CD4-positive, alpha-beta T cell treated with Interleukin-10 for 1 hour (primary cell): ENCODE data around the gene KPNA2.
"Not testable (repeated sequence)": the region's sequence is repeated elsewhere in the genome, so short reads cannot be mapped to it uniquely, and the experiment has no call there.

ENCODE experiments used
- DNase-seq: peaks from one replicate; pipeline ENCODE4 v3.0.0-alpha.2; 2020

The KPNA2 gene

DNA sequence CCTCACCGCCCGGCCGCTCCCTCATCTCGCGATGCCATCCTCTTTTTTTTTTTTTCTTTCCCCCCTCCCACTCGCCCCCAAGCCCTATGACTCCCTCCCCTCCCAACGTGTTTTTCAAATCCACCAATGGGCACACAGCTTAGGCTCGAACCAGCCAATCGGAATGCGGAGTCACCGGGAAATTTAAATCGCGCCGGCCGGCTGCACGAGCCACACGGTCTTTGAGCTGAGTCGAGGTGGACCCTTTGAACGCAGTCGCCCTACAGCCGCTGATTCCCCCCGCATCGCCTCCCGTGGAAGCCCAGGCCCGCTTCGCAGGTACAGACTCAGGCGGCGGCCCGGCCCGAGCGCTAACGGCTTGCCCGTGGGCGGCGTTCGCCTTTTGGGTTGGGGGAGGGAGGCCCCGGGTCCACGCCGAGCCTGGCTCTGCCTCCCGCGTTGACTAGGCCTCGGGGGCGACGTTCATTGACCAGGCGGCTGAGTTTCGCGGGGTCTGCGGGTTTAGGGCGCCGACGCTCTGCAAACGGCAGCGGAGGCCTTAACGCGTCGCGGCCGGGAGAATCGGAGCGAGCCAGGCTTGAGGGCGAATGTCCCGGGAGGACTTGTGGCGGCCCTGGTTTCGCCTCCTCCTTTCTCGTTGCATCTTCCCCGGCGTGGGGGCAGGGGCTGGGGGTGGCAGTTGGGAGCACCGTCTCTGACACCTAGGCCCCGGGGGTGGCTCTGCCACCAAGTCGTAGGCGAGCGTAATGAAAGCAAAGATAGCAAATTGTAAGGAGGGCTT, at the start of gene KPNA2:
KPNA2 (plus strand) TSS at position 213 of the 781 bp plus-strand sequence. CDS start 1,398 bp downstream, outside the sequence.
- DNase-seq, result peak; percentile 97

DNA sequence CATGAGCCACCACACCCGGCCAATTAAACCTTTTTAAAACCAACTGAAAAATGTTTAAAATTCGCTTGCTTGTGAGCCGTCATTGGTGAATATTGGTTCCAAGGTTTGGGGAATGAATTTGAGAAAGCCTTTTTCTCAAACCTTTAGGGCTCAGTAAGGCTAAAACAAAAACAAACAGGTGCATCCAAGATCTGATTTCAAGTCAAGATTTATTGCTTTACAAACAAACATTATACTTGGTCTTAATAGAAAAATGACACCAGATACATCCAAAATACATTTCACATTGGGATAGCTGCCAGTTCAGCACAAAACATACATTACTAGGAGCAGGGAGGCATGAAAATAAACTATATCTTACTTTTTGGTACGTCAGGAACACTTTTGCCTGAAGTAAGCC, 44.6 kb upstream of the KPNA2 start:
- no peak for DNase-seq

DNA sequence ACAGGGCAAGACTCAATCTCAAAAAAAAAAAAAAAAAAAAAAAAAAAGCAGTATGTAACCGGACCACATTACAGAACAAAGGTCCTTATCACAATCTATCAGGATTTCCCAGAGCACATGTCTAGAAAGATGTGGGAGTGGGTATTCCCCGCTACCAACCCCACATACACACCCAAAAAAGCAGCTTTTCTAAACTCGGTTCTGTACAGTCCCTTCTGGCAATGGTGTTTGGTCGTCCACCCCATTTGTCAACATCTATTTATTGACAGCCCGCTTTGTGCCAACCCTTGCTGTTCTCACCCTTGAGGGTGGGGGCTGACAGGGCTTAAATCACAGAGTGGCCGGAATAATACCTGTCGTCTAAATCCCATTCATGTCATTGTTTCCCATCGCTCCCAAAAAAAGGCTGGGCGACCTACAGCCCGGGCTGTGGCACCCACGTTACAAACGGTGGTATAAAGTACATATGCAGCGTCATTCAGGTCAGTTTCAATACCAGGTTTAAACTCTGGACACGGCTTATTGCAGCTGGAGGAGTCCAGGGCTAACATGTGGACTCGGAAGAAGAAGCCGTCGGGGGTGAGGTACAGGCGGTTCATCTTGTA, 42.9 kb upstream of the KPNA2 start:
- peak; percentile 28 for DNase-seq

DNA sequence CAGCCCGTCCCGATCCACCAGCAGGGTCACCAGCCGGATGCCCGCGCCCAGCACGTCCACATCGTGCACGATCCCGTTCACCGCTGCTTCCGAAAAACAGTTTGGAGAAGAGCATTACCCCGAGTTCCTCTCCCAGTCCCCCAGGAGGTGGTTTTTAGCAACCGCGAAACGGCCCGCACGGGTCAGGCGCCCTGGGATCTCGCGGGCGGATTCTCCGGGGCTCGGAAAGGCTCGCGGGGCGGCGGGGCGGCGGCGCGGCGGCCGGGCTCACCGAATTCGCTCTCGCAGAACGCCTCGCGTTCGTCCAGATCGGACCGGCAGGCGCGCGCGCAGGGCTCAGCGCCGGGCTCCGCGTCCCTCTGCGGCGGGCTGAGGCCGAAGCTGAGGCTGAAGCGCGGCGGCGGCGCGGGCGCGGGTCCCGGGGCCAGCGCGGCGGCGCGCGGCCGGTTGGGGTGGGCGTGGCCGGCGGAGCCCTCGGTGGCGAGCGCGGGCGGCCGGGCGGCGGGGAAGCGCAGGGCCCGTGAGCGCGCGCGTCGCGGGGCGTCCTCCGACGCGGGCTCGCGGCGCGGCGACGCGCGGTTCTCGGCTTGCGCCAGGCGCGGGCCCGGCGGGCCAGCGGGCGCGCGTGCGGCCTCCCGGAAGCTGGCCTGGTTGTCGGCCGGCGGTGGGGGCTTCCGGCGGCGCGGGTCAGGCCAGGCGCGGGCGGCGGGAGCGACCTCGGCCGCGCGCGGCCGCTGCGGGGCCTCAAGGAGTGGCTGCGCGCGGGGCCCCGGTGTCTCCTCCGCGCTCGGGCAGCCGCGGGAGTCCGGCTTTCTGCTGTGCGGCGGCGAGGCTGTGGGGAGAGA, 42.2 kb upstream of the KPNA2 start:
- DNase-seq, result peak; percentile 76

DNA sequence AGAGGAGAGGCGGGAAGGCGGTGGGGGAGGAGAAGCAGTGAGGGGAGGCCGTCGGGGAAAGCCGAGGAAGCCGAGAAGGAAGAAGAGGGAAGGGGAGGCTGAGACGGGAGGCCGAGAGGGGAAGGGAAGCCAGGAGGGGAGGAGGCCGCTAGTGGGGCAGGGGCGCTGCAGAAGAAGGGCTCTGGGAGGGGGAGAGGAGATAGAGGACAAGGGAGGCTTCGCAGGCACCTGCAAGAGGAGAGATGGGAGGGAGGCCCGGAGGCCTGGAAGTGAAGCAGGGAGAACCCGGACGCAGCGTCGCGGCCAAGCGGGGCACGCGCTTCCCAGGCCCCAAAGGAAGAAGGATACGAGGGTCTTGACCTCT, 41.6 kb upstream of the KPNA2 start:
- no peak for DNase-seq

DNA sequence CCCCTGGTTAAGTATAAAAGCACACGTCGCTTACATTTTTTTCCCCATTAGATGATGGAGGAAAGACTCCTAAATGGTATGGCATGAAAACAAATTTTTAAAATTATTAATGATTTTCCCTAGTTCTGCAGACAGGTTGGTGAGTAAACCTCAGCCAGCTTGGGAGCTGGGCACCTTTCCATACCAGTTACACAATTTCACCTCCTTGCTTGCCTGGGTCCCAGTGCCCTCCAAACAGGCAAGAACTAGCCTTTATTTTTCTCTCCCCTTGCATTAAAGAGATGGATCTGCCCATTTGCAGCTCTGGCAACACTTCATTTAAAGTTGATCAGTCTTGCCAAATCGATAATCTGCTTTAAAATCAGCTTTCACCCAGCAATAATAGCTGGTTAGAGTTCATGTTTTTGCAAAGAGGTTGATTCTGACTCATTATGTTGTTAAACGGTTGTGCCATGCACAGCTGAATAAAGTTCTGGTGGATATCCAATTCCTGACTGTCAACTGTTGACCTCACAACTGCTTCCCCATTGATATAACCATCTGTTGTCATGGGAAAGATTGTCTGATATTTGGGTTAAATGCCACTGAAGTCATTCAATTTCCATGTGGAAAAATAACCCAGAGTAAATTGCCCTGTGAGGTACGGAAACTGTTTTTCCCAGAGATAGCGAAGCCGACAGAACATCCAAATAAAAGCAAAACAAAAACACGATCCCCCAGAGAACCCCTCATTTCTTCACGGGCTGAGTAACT, 40.5 kb upstream of the KPNA2 start:
- no peak for DNase-seq

DNA sequence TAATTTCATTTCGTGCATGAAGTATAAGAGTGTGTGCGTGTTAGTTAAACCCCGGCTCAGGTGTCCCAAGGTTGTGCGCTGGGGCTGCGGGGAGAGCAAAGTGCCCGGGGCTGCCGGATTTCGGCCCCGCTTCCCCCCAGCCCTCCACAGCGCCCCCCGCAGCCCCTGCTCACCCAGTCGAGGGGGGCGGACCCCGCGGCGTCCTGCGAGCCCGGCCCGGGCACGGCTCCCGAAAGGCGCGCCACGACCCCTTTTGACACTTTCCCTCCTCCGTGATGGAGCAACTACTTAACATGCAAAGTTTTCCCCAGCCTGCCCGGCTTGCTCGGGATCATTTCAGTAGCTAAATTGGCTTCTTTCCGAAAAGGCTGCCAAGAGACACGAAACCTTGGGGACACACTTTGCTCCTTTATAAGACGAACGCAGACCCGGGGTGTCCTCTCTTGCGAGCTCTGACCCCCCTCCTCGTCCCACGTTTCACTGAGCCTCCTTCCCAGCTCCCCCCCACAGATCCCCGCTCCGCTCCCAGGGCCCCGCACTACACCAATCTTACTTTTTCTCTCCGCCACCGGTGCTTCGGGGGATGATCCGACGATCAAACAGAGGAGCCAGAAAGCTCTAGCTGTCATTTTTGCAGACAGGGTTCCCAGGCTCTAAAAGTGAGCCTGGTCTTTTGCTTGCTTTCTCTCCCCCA, 39.8 kb upstream of the KPNA2 start:
- DNase-seq, result no peak

DNA sequence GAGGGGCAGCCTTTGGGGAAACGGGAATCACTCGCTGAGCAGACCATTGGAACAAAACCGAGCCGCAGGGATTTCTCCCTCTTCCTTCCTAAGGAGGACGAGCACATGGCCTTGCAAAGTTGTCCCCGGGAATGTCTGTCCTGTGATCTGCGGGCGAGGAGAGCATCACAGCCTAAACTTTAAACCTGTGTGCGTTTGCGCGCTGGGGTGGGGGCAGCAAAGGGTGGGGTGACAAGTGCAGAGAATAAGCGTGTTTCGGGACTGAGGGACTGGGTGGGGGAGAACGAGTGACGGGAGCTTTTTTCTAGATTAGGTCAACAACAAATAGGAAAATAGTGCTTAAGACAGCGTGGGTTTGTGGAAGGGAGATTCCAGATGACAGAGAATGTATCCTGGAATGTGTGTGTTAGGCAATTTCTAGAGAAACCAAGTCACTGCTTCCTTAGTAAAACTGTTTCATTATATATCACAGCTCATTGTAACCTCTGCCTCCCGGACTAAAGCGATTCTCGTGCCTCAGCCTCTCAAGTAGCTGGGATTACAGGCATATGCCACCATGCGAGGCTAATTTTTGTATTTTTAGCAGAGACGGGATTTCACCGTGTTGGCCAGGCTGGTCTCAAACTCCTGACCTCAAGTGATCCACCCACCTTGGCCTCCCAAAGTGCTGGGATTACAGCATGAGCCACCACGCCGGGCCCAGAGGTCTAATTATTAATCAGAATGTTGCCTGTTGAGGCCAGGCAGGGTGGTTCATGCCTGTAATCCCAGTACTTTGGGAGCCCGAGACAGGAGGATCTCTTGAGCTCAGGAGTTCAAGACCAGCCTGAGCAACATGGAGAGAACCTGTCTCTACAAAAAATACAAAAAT, 39.0 kb upstream of the KPNA2 start, which contains the start of gene C17orf58:
C17orf58 (minus strand) TSS at position 169 of the 871 bp plus-strand sequence. CDS start 271 bp downstream, outside the sequence.
- not testable (repeated sequence) for DNase-seq

DNA sequence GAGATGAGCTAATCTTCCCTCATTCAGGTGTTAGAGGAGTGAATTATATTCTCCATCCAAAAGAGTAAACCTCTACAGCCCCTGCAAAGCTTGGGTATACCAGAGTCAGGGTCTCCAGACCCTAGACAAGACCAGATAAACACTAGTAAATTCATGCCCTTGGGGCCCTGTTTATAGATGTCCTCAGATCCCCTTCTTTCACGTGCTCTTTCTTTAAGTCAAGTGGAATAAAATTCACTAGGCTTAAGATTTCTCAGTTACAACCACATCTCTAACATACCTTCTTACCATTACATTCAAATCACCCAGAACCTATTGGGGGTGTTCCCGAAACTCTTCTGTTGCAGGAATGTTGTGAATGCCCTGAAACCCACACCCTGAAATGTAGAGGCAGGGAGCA, 37.1 kb upstream of the KPNA2 start:
- DNase-seq, result no peak

DNA sequence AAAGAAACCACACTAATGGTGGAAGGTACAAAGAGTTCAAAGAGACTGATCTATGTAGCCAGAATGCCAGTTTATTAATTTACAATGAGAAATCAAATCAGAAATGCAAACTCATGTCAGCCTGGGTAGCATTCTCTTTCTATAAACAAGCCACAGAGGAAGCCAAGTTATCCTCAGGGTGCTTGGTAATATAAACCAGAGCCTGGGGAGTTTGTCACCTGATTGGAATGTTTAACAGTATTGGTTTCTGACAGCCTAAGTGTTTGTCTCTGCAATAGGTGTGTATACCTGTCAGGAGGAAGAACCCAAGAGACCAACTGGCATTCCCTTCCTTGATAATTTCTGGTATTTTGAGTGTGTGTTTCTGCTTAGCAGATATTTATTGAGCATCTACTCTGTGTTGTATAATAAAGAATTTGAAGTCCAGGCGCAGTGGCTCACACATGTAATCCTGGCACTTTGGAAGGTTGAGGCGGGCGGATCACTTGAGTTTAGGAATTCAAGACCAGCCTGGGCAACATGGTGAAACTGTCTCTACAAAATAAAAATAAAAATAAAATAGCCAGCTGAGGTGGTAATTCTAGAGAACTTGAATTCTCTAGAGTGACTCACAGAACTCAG, 36.1 kb upstream of the KPNA2 start:
- DNase-seq, result no peak

DNA sequence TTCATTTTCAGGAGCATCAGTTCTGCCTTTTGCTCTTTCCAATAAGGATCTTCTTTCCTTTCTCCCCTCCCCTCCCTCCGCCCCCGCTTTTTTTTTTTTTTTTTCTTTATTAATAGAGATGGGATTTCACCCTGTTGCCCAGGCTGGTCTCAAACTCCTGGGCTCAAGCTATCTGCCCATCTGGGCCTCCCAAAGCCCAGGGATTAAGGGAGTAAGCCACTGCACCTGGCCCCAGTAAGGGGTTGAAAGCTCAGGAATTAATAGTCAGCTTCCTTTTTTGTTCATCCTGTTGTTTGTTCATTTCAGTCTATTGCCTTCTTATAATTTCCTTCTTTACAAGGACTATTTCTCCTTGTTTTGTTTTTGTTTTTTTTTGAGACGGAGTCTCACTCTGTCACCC, 31.3 kb upstream of the KPNA2 start:
- DNase-seq, result no peak

DNA sequence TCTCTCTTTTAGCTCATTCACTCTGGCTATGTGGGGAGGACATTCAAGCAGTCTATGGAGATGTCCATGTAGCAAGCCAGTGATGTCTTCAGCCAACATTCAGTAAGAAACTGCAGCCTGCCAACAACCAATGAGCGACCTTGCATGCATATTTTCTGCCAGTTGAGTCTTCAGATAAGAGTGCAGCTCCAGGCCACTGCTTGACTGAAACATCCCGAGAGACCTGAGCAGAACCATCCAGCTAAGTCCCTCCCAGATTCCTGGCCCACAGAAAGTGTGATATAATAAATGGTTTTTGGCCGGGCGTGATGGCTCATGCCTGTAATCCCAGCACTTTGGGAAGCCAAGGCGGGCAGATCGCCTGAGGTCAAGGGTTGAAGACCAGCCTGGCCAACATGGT, 28.7 kb upstream of the KPNA2 start:
- no peak for DNase-seq

DNA sequence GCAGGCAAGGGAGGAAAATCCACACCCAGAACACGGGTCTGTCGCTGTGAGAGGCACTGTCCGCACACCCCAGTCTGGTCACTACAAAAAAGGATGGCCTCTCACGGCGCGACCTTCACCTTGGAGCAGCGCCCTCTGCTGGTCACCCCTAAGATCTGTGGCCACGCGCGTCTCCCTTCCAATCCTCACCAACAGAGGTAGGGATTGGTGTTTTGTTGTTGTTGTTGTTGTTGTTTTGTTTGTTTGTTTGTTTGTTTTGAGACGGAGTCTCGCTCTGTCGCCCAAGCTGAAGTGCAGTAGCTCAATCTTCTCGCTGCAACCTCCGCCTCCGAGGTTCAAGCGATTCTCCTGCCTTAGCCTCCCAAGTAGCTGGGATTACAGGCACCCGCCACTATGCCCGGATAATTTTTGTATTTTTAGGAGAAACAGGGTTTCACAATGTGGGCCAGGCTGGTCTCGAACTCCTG, 24.3 kb upstream of the KPNA2 start:
- DNase-seq, result peak; percentile 63

DNA sequence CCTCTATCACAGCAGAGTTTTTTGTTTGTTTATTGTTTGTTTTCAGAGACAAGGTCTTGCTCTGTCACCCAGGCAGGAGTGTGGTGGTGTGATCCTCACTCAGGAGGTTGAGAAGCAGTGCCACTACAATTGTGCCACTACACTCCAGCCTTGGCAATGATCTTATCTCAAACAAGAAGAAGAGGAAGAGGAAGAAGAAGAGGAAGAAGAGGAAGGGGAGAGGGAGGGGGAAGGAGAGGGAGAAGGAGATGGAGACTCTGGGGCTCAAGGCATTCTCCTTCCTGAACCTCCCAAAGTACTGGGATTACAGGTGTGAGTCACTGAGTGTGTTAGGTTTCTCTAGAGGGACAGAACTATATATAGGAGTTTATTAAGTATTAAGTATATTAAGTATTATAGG, 22.1 kb upstream of the KPNA2 start:
- DNase-seq, result no peak

DNA sequence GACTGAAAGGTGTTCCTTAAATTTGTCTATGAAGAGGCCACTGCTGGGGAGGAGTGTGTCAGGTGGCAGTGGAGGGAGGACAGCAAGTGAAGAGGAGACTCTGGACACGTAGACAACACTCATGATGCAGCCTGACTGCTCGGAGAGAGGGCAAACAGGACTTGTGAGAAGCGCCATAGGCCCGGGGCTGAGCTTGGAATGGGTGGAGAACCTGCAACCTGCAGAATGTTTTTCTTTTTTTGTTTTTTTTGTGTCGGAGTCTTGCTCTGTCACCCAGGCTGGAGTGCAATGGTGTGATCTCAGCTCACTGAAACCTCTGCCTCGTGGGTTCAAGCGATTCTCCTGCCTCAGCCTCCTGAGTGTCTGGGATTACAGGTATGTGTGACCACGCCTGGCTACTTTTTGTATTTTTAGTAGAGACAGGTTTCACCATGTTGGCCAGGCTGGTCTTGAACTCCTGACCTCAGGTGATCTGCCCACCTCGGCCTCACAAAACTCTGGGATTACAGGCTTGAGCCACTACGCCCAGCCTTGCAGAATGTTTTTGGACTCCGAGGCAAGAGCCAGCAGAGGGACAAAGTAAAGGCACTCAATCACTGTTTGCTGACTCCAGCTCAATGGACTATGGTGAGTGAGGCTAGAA, 20.3 kb upstream of the KPNA2 start:
- no peak for DNase-seq

DNA sequence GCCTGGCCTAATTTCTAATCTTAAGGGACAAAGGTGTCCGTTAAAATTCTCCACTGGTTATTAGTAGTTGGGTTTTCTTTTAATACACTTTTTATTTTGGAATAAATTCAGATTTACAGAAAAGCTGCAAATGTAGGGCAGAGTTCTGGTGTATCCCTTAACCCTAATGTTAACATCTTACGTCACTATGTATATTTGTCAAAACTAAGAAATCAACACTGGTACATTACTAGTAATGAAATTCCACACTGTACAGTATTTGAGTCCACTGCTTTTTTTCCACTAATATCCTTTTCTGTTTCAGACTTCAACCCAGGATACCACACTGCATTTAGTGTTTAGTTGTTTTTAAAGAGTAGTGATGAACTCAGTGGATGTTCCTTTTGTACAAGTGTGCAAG, 18.7 kb upstream of the KPNA2 start:
- no peak for DNase-seq

DNA sequence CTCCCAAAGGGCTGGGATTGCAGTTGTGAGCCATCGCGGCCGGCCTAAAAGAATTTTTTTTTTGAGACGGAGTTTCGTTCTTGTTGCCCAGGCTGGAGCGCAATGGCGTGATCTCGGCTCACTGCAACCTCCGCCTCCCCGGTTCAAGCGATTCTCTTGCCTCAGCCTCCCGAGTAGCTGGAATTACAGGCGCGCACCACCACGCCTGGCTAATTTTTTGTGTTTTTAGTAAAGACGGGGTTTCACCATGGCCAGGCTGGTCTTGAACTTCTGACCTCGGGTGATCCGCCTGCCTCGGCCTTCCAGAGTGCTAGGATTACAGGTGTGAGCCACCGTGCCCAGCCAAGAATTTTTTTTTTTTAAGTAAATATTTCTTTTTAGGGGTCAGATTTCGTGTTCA, 17.0 kb upstream of the KPNA2 start:
- DNase-seq, result not testable (repeated sequence)

DNA sequence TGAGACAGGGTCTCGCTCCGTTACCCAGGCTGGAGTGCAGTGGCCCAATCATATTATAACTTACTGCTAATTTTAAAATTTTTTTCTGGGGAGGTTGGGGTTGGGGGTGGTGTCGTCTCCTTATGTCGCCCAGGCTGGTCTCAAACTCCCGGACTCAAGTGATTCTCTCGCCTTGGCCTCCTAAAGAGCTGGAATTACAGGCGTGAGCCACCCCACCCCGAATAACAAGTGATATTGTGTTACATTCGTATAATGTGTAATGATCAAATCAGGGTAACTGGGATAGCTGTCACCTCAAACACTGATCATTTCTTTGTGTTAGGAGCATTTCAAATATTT, 16.2 kb upstream of the KPNA2 start:
- DNase-seq, result no peak

DNA sequence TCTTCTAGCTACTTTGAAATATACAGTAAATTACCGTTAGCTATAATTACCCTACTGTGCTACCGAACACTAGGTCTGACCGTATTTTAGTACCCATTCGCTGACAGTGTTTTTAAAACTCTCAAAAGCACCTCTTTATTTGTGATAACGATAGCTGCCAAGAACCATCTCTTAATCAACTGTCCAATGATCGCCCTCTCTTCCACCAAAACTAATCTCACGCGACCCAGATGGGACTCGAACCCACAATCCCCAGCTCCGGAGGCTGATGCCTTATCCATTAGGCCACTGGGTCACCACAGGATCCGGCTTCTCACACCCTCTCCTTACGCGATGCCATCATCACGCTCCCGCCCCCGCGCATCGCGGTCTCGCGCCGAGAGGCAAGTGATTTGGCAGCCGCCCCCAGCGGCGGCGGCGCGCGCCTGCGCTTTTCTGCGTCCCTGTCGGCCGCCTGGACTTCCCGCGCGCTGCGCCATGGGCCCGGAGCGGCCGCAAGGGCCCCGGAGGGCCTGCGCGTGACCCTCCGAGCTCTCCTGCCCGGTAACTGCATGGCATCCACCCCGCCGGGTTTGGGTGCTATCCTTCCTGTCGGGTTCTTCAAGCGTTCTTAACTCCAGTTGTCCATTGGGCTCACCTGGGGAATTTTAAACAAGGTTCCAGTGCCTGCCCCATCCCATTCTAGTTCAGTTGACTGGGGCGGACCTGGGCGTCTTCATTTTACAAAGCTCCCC, 15.7 kb upstream of the KPNA2 start:
- DNase-seq, result peak; percentile 98

DNA sequence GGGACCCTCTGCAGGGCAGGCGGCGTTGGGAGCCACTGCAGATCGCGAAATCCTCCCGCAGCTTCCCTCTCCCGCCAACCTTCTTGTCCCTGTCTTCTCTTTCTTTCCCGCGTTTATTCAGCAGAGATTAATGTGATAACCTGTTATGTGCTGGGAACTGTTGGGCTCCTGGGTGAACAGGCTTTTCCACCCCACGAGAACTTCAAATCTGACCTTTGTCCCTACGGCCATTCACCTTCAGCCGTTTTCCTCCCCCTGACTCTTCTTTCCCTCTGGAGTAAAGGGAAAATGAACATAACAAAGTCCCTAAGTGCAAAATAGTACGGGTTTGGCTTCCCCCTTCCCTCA, 15.2 kb upstream of the KPNA2 start:
- DNase-seq, result no peak
